Spleen (tissue), 11 donors: ENCODE data around the gene QPRT. TPM values are rescaled to one million over a fixed set of nuclear protein-coding genes. Genes with fewer than 3 reads are reported as not detected.

Source experiments
- DNase-seq: peaks from one replicate; pipeline ENCODE4 v3.0.0-alpha.2; 2020
- H3K27ac ChIP-seq, 8 donors: fragments of 200-600 bp; sonication (generic) in 7 of 8; 1 replicate in 4 of 8; 2 replicates in 4 of 8; pipeline versions ENCODE4 v1.5.0 to v1.8.0; 2016 to 2021; ENCODE audit warnings: inconsistent platforms in 4 of 8, mild to moderate bottlenecking in 4 of 8, moderate library complexity in 1 of 8
- H3K27me3 ChIP-seq, 7 donors: fragments of 200-600 bp; sonication (generic) in 6 of 7; replicated peaks in 1 of 7; 1 replicate in 4 of 7; 2 replicates in 3 of 7; pipeline versions ENCODE4 v1.5.0 to v1.8.0; 2016 to 2021; ENCODE audit warnings: inconsistent platforms in 3 of 7, mild to moderate bottlenecking in 1 of 7
- H3K36me3 ChIP-seq, 6 donors: fragments of 200-600 bp; sonication (generic) in 5 of 6; 1 replicate in 4 of 6; 2 replicates in 2 of 6; pipeline versions ENCODE4 v1.5.0 to v1.8.0; 2016 to 2021; ENCODE audit warnings: inconsistent platforms in 2 of 6
- H3K4me1 ChIP-seq, 6 donors: fragments of 200-600 bp; sonication (generic) in 5 of 6; 1 replicate in 3 of 6; 2 replicates in 3 of 6; pipeline versions ENCODE4 v1.5.0 to v1.8.0; 2016 to 2021; ENCODE audit warnings: inconsistent platforms in 3 of 6
- H3K4me3 ChIP-seq, 8 donors: fragments of 200-600 bp; sonication (generic) in 7 of 8; 1 replicate in 4 of 8; 2 replicates in 4 of 8; pipeline versions ENCODE4 v1.5.0 to v1.8.0; 2016 to 2021; ENCODE audit warnings: inconsistent platforms in 4 of 8, mild to moderate bottlenecking in 4 of 8, moderate library complexity in 2 of 8
- H3K9me3 ChIP-seq, 8 donors: fragments of 200-600 bp; sonication (generic) in 7 of 8; 1 replicate in 4 of 8; 2 replicates in 4 of 8; pipeline versions ENCODE4 v1.5.0 to v1.8.0; 2016 to 2021; ENCODE audit warnings: inconsistent platforms in 4 of 8
- CTCF ChIP-seq, 11 experiments: fragments of 200-600 bp in 7 of 11; fragments of 450-650 bp in 4 of 11; sonication (generic) in 4 of 11; IDR thresholded peaks in 8 of 11; conservative IDR thresholded peaks in 3 of 11; 1 replicate in 7 of 11; 2 replicates in 4 of 11; pipeline versions ENCODE4 v1.4.0 to v1.8.0; 2016 to 2021; ENCODE audit warnings: antibody characterized with exemption in 11 of 11, inconsistent platforms in 4 of 11, mild to moderate bottlenecking in 1 of 11
- POLR2A ChIP-seq, 3 donors: fragments of 450-650 bp; IDR thresholded peaks; one replicate each; pipeline ENCODE4 v1.5.1; 2017; ENCODE audit warnings: antibody characterized with exemption in 3 of 3, mild to moderate bottlenecking in 1 of 3
- POLR2AphosphoS5 ChIP-seq, 3 donors: sonication (generic); formaldehyde crosslinking; IDR thresholded peaks; one replicate each; pipeline ENCODE4 v1.5.1; 2017; ENCODE audit warnings: antibody characterized with exemption in 3 of 3
- WGBS, 5 donors: extraction: QIAGEN DNeasy Blood & Tissue Kit in 3 of 5; methylation state at CpG; one replicate each; pipeline versions ENCODE4 v1.1.5 to v1.1.7; 2013 to 2018; 5-methylcytosine and 5-hydroxymethylcytosine counted together
- intact Hi-C: fragments of 100-400 bp; cut with DNase I; formaldehyde crosslinking; loops from one replicate; pipeline ENCODE4 v1.15.0; 2023; ENCODE audit warnings: low total_unique reads
- polyA plus RNA-seq, 3 donors: library from polyadenylated mRNA; stranded (reverse); fragments of 200-250 nt; gene quantifications; one replicate each; pipeline ENCODE4 v1.2.1, GENCODE V29; 2013
- total RNA-seq, 7 donors: library from RNA; depleted of rRNA in 3 of 7; stranded (reverse); fragments of >200 nt in 3 of 7; fragmentation: NEBNext Ultra II Directional in 4 of 7; extraction: Animal tissue kit (Norgen Biotek cat#: 25700) in 4 of 7; gene quantifications; one replicate each; pipeline versions ENCODE4 v1.1.0 to v1.2.1, GENCODE V29; 2016 to 2021
- donor health status: healthy with polysubstance abuse.
- donor health status: DM: no; HTN: no; CAD: no; lungs with moderate emphysema.
- donor health status: DM: no; HTN: no; CAD: no.
- donor health status: Bipolar disorder and iron deficiency.
- donor health status: healthy.
- donor health status: DM: no; HTN: no; CAD: no.
- donor health status: DM: yes; HTN: yes; CAD: no.

QPRT gene
- total and polyA plus RNA-seq, 10 donors: 3.3 to 37.2 (median 13.3) TPM

DNA sequence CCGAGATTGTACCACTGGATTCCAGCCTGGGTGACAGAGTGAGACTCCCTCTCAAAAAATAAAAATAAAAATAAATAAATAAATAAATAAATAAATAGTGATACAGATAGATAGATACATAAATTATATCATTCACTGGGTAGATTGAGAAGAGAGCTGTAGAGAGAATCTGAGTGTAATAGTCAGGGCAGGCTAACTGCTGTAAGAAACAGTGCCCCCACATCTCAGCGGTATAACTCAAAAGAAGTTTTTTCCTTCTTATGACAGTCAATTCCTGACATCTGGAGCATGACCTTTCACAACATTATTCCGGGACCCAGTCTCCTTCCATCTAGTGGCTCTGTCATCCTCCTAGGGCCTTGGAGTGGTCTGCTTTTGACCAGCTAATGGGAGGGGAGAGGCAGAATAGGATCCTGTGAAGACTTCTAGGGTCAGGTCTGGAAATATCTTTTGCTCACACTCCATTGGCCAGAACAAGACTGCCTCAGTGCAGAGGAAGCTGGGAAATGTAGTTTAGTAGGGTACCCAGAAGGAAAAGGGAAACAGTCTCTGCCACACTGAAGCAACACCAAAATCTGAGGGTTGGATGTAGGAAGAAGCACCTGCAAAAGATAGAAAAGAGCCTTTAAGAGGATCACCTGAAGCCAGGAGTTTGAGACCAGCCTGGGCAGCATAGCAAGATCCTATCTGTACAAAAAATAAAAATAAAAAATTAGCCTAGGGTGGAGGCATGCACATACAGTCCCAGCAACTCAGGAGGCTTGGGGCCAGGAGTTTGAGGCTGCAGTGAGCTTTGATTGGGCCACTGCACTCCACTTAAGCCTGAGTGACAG lies 3.0 kb upstream of the QPRT start:
- no peaks in the 10 kb centered on the region for H3K9me3 ChIP-seq
- peak overlapping the region in 1 of 8 donors; percentile 5 for H3K27ac ChIP-seq
- H3K4me1 ChIP-seq: peaks cover 2 to 70% (median 29%) of the 10 kb centered on the region in 6 donors
- no peak overlapping the region for H3K4me3 ChIP-seq
- no peak for TF ChIP-seq POLR2AphosphoS5 (IDR thresholded peaks at IDR 0.05)
- TF ChIP-seq CTCF (IDR thresholded peaks at IDR 0.05 in 8 of 11, conservative IDR thresholded peaks at IDR 0.05 in 3 of 11): no peak
- TF ChIP-seq POLR2A (IDR thresholded peaks at IDR 0.05): no peak
- no peaks in the 10 kb centered on the region for H3K27me3 ChIP-seq
- no peak for DNase-seq
- 54 to 73% (median 56%) methylated on average over 3 of the region's 3 CpGs for WGBS, 5 donors
- intact Hi-C loops: no loop called here
- peaks cover 0 to 5% (median 0%) of the 10 kb centered on the region in 6 donors for H3K36me3 ChIP-seq

DNA sequence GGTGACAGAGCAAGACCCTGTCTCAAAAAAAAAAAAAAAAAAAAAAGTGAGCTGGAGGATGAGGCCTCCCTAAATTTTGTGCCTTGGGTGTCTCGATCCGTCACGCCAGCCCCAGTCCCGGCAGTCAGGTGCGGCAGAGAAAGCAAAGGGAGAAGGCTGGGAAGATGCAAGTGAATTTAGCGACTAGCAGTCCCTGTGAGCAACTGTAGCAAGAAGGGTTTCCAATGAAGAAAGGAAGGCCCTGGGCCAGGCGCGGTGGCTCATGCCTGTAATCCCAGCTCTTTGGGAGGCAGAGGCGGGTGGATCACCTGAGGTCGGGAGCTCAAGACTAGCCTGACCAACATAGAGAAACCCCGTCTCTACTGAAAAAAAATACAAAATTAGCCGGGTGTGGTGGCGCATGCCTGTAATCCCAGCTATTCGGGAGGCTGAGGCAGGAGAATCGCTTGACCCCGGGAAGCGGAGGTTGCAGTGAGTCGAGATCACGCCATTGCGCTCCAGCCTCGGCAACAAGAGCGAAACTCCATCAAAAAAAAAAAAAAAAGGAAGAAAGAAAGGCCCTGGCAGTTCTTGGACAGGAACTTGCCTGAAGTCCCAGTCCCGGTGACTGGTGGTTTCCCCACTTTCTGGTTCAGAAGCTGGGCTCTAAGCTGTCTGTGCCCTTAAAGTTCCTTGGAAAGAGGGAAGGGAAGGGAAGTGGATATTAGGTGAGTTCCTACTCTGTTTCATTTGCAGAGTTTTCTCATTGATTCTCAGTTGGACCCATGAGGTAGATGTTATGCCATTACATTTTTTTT lies 1.8 kb upstream of the QPRT start:
- intact Hi-C loops: no loop called here
- peak overlapping the region in 1 of 8 donors; percentile 13 for H3K27ac ChIP-seq
- TF ChIP-seq POLR2AphosphoS5 (IDR thresholded peaks at IDR 0.05) (no peak), POLR2A (IDR thresholded peaks at IDR 0.05) (no peak), CTCF (IDR thresholded peaks at IDR 0.05 in 8 of 11, conservative IDR thresholded peaks at IDR 0.05 in 3 of 11) (no peak)
- no peaks in the 10 kb centered on the region for H3K27me3 ChIP-seq
- H3K9me3 ChIP-seq: no peaks in the 10 kb centered on the region
- H3K4me1 ChIP-seq: peaks cover 2 to 72% (median 29%) of the 10 kb centered on the region in 6 donors
- DNase-seq: no peak
- H3K36me3 ChIP-seq: no peaks in the 10 kb centered on the region
- WGBS, 5 donors: 77 to 89% (median 87%) methylated on average over 23 of the region's 23 CpGs
- no peak overlapping the region for H3K4me3 ChIP-seq

DNA sequence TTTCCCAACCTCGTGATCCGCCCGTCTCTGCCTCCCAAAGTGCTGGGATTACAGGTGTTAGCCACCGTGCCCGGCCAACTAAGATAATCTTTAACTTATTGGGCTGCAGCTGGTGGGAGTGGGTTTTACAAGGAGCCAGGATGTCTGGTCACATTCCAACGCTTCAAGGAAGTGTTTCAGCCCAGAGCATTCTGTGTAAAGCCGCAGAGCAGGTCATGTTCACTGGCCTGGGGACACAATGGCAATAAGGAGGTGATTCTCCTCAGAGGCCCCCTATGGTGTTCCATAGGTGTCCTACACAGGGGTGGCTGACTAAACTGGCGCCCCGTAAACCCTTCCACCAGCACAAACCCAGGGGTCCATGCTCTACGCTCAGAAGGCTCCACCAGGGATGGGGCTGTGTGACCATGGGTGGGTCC lies 1.2 kb downstream of the QPRT start:
- WGBS, 5 donors: 71 to 78% (median 74%) methylated on average over 7 to 10 of the region's 10 CpGs
- Histone ChIP-seq H3K9me3 (no peaks in the 10 kb centered on the region), H3K4me3 (peak overlapping the region in 3 of 8 donors; percentile 19 to 64 (median 40)), H3K27ac (peak overlapping the region in 1 of 8 donors; percentile 67), H3K36me3 (no peaks in the 10 kb centered on the region), H3K27me3 (no peaks in the 10 kb centered on the region), H3K4me1 (peaks cover 2 to 55% (median 23%) of the 10 kb centered on the region in 6 donors)
- TF ChIP-seq POLR2AphosphoS5 (IDR thresholded peaks at IDR 0.05) (no peak), CTCF (IDR thresholded peaks at IDR 0.05 in 8 of 11, conservative IDR thresholded peaks at IDR 0.05 in 3 of 11) (no peak), POLR2A (IDR thresholded peaks at IDR 0.05) (no peak)
- intact Hi-C loops: no loop called here
- no peak for DNase-seq
